ENCODE data around the gene OAT. TPM values are rescaled to one million over a fixed set of nuclear protein-coding genes. Genes with fewer than 3 reads are reported as not detected.

OAT gene
- total and polyA plus RNA-seq, 2 donors (not counting 3 experiments of a cell fraction or from before 2014, with no cell fraction given) = 69.9 to 90.8 TPM

GRCh38 chr10:124349996-124350280 is 68.8 kb downstream of the OAT start:
- TF ChIP-seq MYC (IDR thresholded peaks at IDR 0.05; ENCODE audit: low read depth, low read length) (no peak), MAX (IDR thresholded peaks at IDR 0.05; ENCODE audit: insufficient read depth, insufficient read length) (no peak)

DNA sequence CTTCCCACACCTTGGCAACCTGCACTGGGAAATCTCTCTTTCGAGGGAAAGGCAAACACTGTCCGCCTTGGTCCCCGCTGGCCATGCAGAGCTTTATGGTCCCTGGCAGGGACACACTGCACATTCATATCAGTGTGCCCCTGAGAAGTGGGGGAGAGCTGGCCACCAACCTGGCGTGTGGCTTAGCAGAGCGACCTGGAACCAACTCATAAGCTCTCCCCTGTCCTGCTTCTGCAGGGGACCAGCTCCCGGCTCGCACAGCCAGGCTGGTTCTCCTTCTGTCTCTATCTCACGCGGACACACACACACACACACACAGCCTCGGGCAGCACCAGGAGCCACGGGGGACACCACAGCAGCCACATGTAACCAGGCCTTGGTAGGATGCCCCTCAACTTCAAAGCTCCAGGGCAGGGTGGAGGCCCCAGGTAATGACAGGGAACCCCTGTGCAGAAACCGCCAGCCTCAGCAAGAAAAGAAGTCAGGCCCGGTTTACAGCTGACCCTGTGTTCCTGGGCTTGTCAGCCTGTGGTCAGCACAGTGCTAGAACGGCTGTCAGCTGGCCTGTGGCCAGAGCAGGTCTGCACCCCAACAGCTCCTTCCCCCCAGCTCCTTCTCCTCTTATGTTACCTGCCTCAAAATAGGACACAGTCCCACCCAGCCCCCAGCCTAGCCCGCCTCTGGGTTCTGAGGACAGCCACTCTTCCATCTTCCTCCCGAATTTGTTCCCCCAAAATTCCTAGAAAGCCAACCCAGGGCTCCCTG is 69.3 kb downstream of the OAT start:
- Histone ChIP-seq H3K4me3 (replicated peaks in 1 of 3; ENCODE audit: insufficient read depth in 1 of 3, low read depth in 1 of 3, low read length in 3 of 3) (no peak overlapping the region), H3K9me1 (replicated peaks; ENCODE audit: control insufficient read depth, extremely low read depth, insufficient read depth, low read length) (no peaks in the 10 kb centered on the region), H3K9ac (replicated peaks; ENCODE audit: extremely low read depth, insufficient read depth, low read length) (no peak overlapping the region), H3K27ac (ENCODE audit: insufficient read depth, low read depth, low read length) (no peak overlapping the region), H4K20me1 (replicated peaks; ENCODE audit: control insufficient read depth, extremely low read depth, insufficient read depth, low read length) (no peaks in the 10 kb centered on the region), H3K27me3 (ENCODE audit: control insufficient read depth in 2 of 2, insufficient read depth in 2 of 2, low read length in 2 of 2) (no peaks in the 10 kb centered on the region), H3K4me2 (ENCODE audit: insufficient read depth, low read length) (no peak overlapping the region), H3K4me1 (ENCODE audit: control insufficient read depth, extremely low read depth, insufficient read depth, low read length) (no peaks in the 10 kb centered on the region), H2AFZ (ENCODE audit: low read depth, low read length) (no peak overlapping the region), H3K36me3 (ENCODE audit: control insufficient read depth in 2 of 2, extremely low read depth in 1 of 2, insufficient read depth in 2 of 2, low read length in 2 of 2) (no peaks in the 10 kb centered on the region), H3K9me3 (replicated peaks; ENCODE audit: control insufficient read depth, insufficient read depth, low read length) (no peaks in the 10 kb centered on the region), H3K79me2 (ENCODE audit: control insufficient read depth, insufficient read depth, low read length) (no peaks in the 10 kb centered on the region)
- dilution Hi-C loops (cut with MboI; ENCODE audit: extremely low pct_ligation_motif_present, low sequenced_read_pairs) = no loop called here
- ChIA-PET CTCF (interaction anchor here (1.0 kb wide), 1 partner anchor 355 kb away, joined by 4 read pairs; no protein-coding TSS in a partner anchor), POLR2A (no interaction called here)
- DNase-seq (ENCODE audit: low read depth, low spot score) (no peak), FAIRE-seq (no peak)
- intact Hi-C loops (cut with micrococcal nuclease) = no loop called here
- no TSS peak for BruUV-seq (replicated peaks)
- no peak for TF ChIP-seq MYC (IDR thresholded peaks at IDR 0.05; ENCODE audit: low read depth, low read length)
- TF ChIP-seq POLR2AphosphoS5 (IDR thresholded peaks at IDR 0.05; ENCODE audit: insufficient read depth, low read depth, low read length) = no peak
- no peak for TF ChIP-seq FOS (IDR thresholded peaks at IDR 0.05; ENCODE audit: borderline replicate concordance, insufficient read depth, low read length)
- TF ChIP-seq GATA2 (IDR thresholded peaks at IDR 0.05; ENCODE audit: insufficient read depth, insufficient read length, low read depth, low read length) = no peak
- TF ChIP-seq, protein P1, sequence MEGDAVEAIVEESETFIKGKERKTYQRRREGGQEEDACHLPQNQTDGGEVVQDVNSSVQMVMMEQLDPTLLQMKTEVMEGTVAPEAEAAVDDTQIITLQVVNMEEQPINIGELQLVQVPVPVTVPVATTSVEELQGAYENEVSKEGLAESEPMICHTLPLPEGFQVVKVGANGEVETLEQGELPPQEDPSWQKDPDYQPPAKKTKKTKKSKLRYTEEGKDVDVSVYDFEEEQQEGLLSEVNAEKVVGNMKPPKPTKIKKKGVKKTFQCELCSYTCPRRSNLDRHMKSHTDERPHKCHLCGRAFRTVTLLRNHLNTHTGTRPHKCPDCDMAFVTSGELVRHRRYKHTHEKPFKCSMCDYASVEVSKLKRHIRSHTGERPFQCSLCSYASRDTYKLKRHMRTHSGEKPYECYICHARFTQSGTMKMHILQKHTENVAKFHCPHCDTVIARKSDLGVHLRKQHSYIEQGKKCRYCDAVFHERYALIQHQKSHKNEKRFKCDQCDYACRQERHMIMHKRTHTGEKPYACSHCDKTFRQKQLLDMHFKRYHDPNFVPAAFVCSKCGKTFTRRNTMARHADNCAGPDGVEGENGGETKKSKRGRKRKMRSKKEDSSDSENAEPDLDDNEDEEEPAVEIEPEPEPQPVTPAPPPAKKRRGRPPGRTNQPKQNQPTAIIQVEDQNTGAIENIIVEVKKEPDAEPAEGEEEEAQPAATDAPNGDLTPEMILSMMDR (IDR thresholded peaks at IDR 0.05; ENCODE audit: extremely low read depth in 1 of 2, insufficient read depth in 1 of 2, low read depth in 1 of 2, low read length in 2 of 2) = no peak

More at GRCh38 chr10:124349996-124350280, 68.8 kb downstream of the OAT start:
- Histone ChIP-seq H3K4me1 (ENCODE audit: control insufficient read depth, extremely low read depth, insufficient read depth, low read length) (peaks cover 4% of the 10 kb centered on the region), H3K9ac (replicated peaks; ENCODE audit: extremely low read depth, insufficient read depth, low read length) (no peak overlapping the region), H3K27ac (ENCODE audit: insufficient read depth, low read depth, low read length) (no peak overlapping the region), H3K36me3 (ENCODE audit: control insufficient read depth in 2 of 2, extremely low read depth in 1 of 2, insufficient read depth in 2 of 2, low read length in 2 of 2) (no peaks in the 10 kb centered on the region), H3K9me3 (replicated peaks; ENCODE audit: control insufficient read depth, insufficient read depth, low read length) (no peaks in the 10 kb centered on the region), H2AFZ (ENCODE audit: low read depth, low read length) (no peak overlapping the region), H3K4me3 (replicated peaks in 1 of 3; ENCODE audit: insufficient read depth in 1 of 3, low read depth in 1 of 3, low read length in 3 of 3) (no peak overlapping the region), H3K4me2 (ENCODE audit: insufficient read depth, low read length) (no peak overlapping the region), H3K27me3 (ENCODE audit: control insufficient read depth in 2 of 2, insufficient read depth in 2 of 2, low read length in 2 of 2) (no peaks in the 10 kb centered on the region), H4K20me1 (replicated peaks; ENCODE audit: control insufficient read depth, extremely low read depth, insufficient read depth, low read length) (no peaks in the 10 kb centered on the region), H3K79me2 (ENCODE audit: control insufficient read depth, insufficient read depth, low read length) (no peaks in the 10 kb centered on the region), H3K9me1 (replicated peaks; ENCODE audit: control insufficient read depth, extremely low read depth, insufficient read depth, low read length) (no peaks in the 10 kb centered on the region)
- no TSS peak for BruUV-seq (replicated peaks)
- intact Hi-C loops (cut with micrococcal nuclease) = no loop called here
- FAIRE-seq (no peak), DNase-seq (ENCODE audit: low read depth, low spot score) (no peak)
- ChIA-PET CTCF (no interaction called here), POLR2A (no interaction called here)
- dilution Hi-C loops (cut with MboI; ENCODE audit: extremely low pct_ligation_motif_present, low sequenced_read_pairs) = no loop called here
